Activated CD4-positive, alpha-beta T cell treated with anti-CD3 and anti-CD28 coated beads, Interleukin-2, Interleukin-4, amounts not matched to agents 100 ng/mL and 50 ng/mL, durations not matched to agents 16 hours and 8 hours (primary cell): ENCODE data around the gene CACNA1D.
"Not testable (repeated sequence)": the region's sequence is repeated elsewhere in the genome, so short reads cannot be mapped to it uniquely, and the experiment has no call there.

Experiments used
- DNase-seq: peaks from one replicate; pipeline ENCODE4 v3.0.0-alpha.2; 2020; ENCODE audit warnings: low spot score

CACNA1D gene

GRCh38 chr3:53616971-53617892, 122.8 kb downstream of the CACNA1D start:
- peak; percentile 7 for DNase-seq

GRCh38 chr3:53617893-53618523, 123.6 kb downstream of the CACNA1D start:
- DNase-seq: no peak

- no peak for DNase-seq
Observed at GRCh38 chr3:53618524-53618906, 124.1 kb downstream of the CACNA1D start.

GRCh38 chr3:53618936-53619335, 124.5 kb downstream of the CACNA1D start:
- no peak for DNase-seq

GRCh38 chr3:53624061-53624857, 129.8 kb downstream of the CACNA1D start:
- no peak for DNase-seq

DNA sequence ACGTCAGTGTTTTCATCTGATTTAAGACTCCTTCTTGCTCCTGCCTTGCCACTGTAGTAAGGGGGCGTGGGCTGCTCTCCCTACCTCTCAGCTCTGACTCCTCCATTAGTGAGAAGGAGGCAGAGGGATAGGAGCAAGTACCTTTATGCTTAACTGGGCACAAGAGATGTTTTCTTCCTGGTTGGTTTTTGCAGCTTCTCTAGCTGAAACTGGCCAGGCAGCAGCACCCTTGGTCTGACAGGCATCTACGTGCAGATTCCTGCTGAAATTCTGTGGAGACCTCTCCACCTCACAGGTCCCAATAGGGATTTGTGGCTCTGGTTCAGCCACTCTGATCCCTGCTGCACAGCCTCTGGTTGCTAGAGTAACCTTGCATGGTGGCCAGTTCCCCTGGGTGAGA, 132.5 kb downstream of the CACNA1D start:
- DNase-seq: no peak

DNA sequence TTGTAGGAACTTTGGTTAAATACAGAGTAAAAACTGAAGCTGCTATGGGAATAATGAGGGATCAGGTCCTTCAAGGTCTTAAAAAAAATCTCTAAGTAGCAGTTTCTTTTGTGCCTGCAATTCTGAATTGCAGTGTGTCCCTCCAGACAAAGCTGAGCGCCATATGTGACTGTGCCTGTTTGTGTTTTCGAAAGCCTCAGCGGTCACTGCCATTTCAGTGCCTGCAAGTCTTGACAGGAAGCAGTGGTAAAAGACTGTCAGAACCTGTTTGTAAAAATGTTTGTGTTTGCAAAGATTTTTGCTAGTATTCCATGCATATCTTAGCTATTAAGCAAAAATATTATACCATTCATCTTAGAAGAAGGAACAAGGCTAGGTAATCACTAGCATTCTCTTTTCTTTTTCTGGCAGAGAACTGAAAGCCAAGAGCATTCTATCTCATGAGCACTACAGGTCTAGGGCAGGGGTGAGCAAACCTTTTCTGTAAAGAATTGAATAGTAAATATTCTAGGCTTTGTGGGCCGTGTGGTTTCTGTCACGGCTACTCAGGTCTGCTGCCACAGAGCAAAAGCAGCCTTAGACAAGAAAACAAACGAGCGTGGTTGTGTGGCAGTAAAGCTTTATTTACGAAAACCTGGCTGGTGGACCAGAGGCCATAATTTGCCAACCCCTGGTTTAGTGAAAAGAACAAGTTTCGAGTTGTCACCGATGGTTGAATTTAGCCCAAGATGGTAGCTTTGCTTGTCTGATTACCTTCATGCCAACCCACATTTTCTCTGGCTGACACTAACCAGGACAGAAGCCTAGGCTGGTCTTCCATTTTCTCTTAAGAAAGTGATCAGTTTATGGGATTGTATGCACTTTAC, 134.4 kb downstream of the CACNA1D start:
- DNase-seq: no peak

- no peak for DNase-seq
Observed at GRCh38 chr3:53629402-53629723, 135.0 kb downstream of the CACNA1D start.

GRCh38 chr3:53630547-53630946, 136.1 kb downstream of the CACNA1D start:
- no peak for DNase-seq

DNA sequence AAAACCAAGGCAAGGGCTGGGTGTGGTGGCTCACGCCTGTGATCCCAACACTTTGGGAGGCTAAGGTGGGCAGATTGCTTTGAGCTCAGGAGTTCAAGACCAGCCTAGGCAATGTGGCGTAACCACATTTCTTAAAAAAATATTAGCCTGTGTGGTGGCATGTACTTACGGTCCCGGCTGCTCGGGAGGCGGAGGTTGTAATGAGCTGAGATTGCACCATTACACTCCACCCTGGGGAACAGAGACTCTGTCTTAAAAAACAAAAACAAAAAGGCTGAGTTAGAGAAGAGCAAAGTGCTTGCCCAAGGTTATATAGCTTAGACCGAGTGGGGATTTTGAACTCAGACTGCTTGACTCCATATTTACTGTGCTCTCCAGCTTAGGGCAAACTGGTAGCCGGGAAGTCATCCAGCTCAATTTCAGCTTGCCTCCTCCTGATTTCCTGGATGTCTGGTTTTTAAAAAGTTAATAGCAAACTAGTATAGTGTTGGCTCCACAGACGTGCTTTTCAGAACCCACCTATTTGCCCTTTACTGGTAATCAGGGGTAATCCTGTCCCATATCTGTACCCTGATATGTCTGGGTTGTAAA, 138.9 kb downstream of the CACNA1D start:
- no peak for DNase-seq

DNA sequence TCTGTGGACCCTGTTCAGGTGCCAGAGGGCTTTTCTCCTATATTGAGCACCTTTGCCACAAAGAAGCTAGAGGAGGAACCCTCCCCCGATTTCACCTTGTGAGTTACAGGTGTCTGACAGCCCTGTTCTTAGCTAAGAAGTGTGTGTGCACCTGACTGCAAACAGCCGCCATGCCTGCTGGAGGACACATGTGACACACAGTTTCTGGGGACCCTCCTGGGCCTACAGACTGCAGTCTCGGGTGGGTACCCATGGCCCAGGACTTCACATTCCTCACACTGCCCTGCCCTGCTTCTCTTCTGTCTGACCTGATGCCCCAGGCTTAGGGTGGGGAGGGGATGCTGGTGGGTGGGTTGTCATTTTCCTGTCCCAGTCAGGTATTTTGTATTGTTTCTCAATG, 140.6 kb downstream of the CACNA1D start:
- no peak for DNase-seq

DNA sequence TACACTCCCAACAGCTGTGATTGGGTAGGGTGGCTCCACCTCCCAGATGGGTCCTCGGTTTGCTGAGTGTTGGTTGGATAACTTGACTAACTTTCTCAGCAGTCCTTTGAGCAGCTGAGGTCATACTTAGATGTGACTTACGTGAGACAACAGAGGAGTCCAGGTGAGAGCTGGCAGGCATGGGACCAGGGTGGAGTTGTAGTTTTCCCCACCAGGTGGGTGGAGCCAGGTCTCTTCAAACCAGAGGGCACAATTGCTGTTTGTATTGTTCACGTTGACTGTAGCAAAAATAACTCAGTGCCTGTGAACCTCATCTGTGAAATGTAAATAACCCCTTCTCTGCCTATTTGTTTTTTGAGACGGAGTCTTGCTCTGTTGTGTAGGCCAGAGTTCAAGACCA, 144.4 kb downstream of the CACNA1D start:
- not testable (repeated sequence) for DNase-seq

DNA sequence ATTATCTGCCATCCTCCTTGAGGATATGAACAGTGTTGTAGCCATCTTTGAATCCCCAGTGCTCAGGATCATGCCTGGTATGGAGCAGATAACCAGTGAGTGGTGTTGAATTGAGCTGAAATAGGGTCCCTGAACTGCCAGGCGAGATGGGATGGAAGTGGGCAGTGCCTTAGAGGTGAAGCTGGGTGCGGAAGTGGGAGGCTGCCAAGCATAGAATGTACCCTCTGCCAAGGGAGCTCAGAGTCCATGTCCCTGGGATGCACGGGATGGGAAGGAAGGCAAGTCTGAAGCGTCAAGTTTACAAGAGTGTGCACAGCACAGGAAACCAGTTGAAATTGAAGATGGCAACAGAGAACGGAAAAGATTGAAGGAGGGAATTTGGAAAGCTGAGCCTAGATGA, 147.0 kb downstream of the CACNA1D start:
- no peak for DNase-seq

- DNase-seq: no peak
Observed at GRCh38 chr3:53642211-53642610, 147.8 kb downstream of the CACNA1D start.

GRCh38 chr3:53643757-53644156, 149.3 kb downstream of the CACNA1D start:
- DNase-seq: no peak

DNA sequence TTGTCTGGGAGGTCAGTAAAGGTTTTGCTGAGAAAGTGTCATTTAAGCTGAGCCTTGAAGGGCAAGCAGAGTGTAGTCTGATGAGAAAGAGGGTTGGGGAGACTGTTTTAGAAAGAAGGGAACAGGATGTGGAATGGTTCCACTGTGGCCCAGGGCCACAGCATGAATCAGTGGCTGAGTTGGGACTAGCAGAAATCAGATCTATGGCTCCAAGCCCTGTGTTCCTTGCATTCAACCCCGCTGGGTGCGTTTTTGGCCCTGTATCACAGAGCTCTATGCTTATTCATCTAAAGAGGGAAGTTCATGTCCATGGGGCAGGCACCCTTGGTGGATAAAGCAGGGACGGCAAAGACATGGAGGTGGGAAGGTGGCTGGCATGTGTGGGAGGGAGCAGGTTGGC, 151.3 kb downstream of the CACNA1D start:
- no peak for DNase-seq

DNA sequence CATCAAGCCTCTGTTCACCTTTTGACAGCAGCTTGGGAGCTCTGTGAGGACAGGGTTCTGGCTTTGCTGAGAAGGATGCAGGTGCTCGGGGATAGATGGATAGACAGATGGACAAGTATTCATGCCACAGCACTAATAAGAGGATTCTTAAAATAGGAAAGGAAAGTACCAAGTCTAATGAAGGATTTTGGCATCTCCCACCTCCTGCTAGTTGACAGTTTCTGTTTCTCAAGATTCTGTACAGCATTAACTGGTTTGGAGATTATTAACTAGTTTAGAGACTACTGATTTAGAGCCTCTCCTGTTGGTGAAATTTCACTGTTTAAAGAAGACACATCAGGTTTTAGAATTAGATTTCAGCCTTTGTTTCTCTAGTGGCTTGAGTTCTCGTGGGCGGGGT, 152.3 kb downstream of the CACNA1D start:
- DNase-seq: no peak

GRCh38 chr3:53649816-53650215, 155.4 kb downstream of the CACNA1D start:
- no peak for DNase-seq

DNA sequence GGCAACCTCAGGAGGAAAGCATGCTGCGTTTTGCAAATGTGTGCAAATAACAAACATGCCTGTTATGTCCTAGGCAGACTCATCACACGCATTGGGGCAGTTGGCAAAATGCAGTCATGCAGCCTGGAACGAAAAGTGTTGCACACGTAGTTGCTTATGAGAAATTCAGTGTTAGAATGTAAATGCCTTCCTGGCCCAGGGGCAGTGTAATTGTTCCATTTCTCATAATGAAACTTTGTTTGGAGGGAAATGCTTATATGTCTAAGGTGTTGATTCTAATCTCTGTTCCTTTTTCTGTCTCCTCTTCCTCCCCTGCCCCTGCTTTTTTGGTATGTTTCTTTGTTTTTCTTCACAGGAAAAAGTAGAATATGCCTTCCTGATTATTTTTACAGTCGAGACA, 156.0 kb downstream of the CACNA1D start:
- DNase-seq: peak; percentile 67

DNA sequence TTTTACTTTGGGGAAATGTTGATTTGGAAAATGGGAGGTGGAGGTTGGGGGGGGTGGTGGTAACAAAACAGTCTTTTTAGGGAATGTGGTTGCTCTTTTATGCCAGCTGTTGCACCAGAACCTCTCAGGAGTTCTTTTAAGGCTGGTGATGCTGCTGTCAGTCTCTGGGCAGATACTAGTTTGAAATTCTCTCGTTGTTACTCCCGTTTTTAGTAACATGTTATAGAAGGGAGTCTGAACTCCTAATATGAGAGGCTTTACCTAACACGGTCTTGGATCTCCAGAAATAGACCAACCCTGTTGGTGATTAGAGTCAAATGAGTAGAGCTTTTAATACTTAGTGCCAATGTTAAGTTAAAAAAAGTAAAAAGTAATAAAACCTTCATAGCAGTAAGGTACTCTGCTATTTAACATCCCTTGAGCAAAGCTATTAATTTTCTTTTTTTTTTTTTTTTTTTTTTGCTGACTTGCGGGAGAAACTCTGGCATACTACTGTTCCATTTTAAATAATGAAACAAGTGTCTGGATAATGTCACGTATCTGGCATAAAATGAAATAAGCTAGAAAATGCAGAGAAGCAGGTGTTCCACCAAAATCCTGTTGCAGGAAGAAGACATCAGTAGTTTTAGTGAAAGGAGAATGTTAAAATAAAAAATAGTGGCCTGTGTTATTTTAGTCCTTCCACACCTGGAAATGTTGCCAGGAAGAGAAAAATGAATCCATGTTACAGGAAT, 156.7 kb downstream of the CACNA1D start:
- DNase-seq: peak; percentile 23

DNA sequence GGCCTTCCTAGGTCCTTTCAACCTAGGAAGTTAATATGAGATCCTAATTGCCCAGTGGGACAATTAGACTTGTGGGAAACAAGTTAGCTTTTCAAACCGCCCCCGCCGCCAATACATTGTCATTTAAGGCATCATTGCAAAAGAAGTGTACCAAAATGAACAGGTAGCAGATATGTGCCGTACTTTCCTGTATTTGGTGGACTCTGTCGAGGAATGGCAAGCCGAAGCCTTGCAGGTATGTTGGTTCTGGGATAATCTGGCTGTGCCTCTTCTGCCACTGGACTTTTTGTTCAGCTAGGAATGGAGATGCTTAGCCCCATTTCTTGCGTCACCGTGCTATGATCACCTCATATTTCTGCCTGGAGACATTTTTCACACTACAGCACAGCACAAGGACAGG, 157.5 kb downstream of the CACNA1D start:
- DNase-seq: no peak
